ENCODE results near the gene POLR3A.

POLR3A gene

GRCh38 chr10:77970869-77971803 is 58.2 kb downstream of the POLR3A start:
- H3F3A ChIP-seq (ENCODE audit: insufficient read depth), result no peaks in the 10 kb centered on the region
- H3K79me2 ChIP-seq (ENCODE audit: insufficient read depth, low read length), result no peaks in the 10 kb centered on the region
- H3K27ac ChIP-seq (ENCODE audit: low read depth, low read length), result no peak overlapping the region
- H3K27me3 ChIP-seq (ENCODE audit: low read length), result no peaks in the 10 kb centered on the region
- H3K9ac ChIP-seq (ENCODE audit: low read length), result no peak overlapping the region
- no peaks in the 10 kb centered on the region for H3K36me3 ChIP-seq (ENCODE audit: low read length)
- no peaks in the 10 kb centered on the region for H3K9me3 ChIP-seq (ENCODE audit: insufficient read depth, low read length)
- H3K4me2 ChIP-seq (ENCODE audit: low read depth, low read length, poor library complexity, severe bottlenecking), result no peak overlapping the region
- no peak overlapping the region for H2AFZ ChIP-seq (ENCODE audit: low read depth, low read length, severe bottlenecking)
- TF ChIP-seq EZH2phosphoT487 (conservative IDR thresholded peaks at IDR 0.05; ENCODE audit: low read length), result no peak
- no peak for TF ChIP-seq CTCF (IDR thresholded peaks at IDR 0.05; ENCODE audit: insufficient read depth, low read length, poor library complexity, severe bottlenecking)
- H3K9me2 ChIP-seq (replicated peaks; ENCODE audit: insufficient read depth, low read length), result no peaks in the 10 kb centered on the region
- H3K4me3 ChIP-seq (ENCODE audit: insufficient read depth, low read length, poor library complexity, severe bottlenecking), result no peak overlapping the region
- H4K20me1 ChIP-seq (ENCODE audit: low read depth, low read length), result no peaks in the 10 kb centered on the region

GRCh38 chr10:77969114-77969513 is 60.2 kb downstream of the POLR3A start:
- H3K9ac ChIP-seq (ENCODE audit: low read length), result no peak overlapping the region
- H3K4me3 ChIP-seq (ENCODE audit: insufficient read depth, low read length, poor library complexity, severe bottlenecking), result no peak overlapping the region
- H3K36me3 ChIP-seq (ENCODE audit: low read length), result no peaks in the 10 kb centered on the region
- TF ChIP-seq CTCF (IDR thresholded peaks at IDR 0.05; ENCODE audit: insufficient read depth, low read length, poor library complexity, severe bottlenecking), result no peak
- no peak for TF ChIP-seq EZH2phosphoT487 (conservative IDR thresholded peaks at IDR 0.05; ENCODE audit: low read length)
- no peak overlapping the region for H2AFZ ChIP-seq (ENCODE audit: low read depth, low read length, severe bottlenecking)
- H3K9me2 ChIP-seq (replicated peaks; ENCODE audit: insufficient read depth, low read length), result no peaks in the 10 kb centered on the region
- no peaks in the 10 kb centered on the region for H3K79me2 ChIP-seq (ENCODE audit: insufficient read depth, low read length)
- H4K20me1 ChIP-seq (ENCODE audit: low read depth, low read length), result no peaks in the 10 kb centered on the region
- no peak overlapping the region for H3K27ac ChIP-seq (ENCODE audit: low read depth, low read length)
- no peaks in the 10 kb centered on the region for H3F3A ChIP-seq (ENCODE audit: insufficient read depth)
- no peak overlapping the region for H3K4me2 ChIP-seq (ENCODE audit: low read depth, low read length, poor library complexity, severe bottlenecking)
- no peaks in the 10 kb centered on the region for H3K27me3 ChIP-seq (ENCODE audit: low read length)
- 0 out of 2 replicates have a peak, but pooled peaks cover 2% of the 10 kb centered on the region for H3K9me3 ChIP-seq (ENCODE audit: insufficient read depth, low read length)

- H3K4me3 ChIP-seq (ENCODE audit: insufficient read depth, low read length, poor library complexity, severe bottlenecking), result no peak overlapping the region
- H3F3A ChIP-seq (ENCODE audit: insufficient read depth), result no peaks in the 10 kb centered on the region
- H3K27me3 ChIP-seq (ENCODE audit: low read length), result no peaks in the 10 kb centered on the region
- H2AFZ ChIP-seq (ENCODE audit: low read depth, low read length, severe bottlenecking), result no peak overlapping the region
- no peaks in the 10 kb centered on the region for H3K9me2 ChIP-seq (replicated peaks; ENCODE audit: insufficient read depth, low read length)
- H4K20me1 ChIP-seq (ENCODE audit: low read depth, low read length), result no peaks in the 10 kb centered on the region
- no peak for TF ChIP-seq EZH2phosphoT487 (conservative IDR thresholded peaks at IDR 0.05; ENCODE audit: low read length)
- TF ChIP-seq CTCF (IDR thresholded peaks at IDR 0.05; ENCODE audit: insufficient read depth, low read length, poor library complexity, severe bottlenecking), result no peak
- H3K4me2 ChIP-seq (ENCODE audit: low read depth, low read length, poor library complexity, severe bottlenecking), result no peak overlapping the region
- H3K9ac ChIP-seq (ENCODE audit: low read length), result no peak overlapping the region
- H3K27ac ChIP-seq (ENCODE audit: low read depth, low read length), result no peak overlapping the region
- H3K79me2 ChIP-seq (ENCODE audit: insufficient read depth, low read length), result no peaks in the 10 kb centered on the region
- H3K9me3 ChIP-seq (ENCODE audit: insufficient read depth, low read length), result 0 out of 2 replicates have a peak, but pooled peaks cover 8% of the 10 kb centered on the region
- no peaks in the 10 kb centered on the region for H3K36me3 ChIP-seq (ENCODE audit: low read length)
These were observed 61.7 kb downstream of the POLR3A start for GRCh38 chr10:77967611-77968022.

All from SU-DHL-6 (cell line).